H1 (cell line): Measurements from ENCODE around the gene GUCY1A2. TPM values are rescaled to one million over a fixed set of nuclear protein-coding genes. Genes with fewer than 3 reads are reported as not detected.

ENCODE experiments used
- CTCF ChIA-PET: fragments of 300-600 bp; sonication (Branson Sonifier 250); formaldehyde crosslinking; loops from one replicate; lab custom pipeline; 2021; ENCODE audit not compliant: partially characterized antibody; lab: Charles Lee
- POLR2A ChIA-PET: fragments of 300-600 bp; sonication (Branson Sonifier 250); formaldehyde crosslinking; loops from one replicate; lab custom pipeline; 2021; ENCODE audit warnings: inconsistent platforms; ENCODE audit not compliant: partially characterized antibody; lab: Charles Lee
- DNase-seq, 2 experiments: peaks; one replicate each; pipeline versions ENCODE4 v3.0.0 to v3.0.0-alpha.2; 2010 to 2022; ENCODE audit warnings: low spot score in 2 of 2, low read depth in 1 of 2, mixed read lengths in 1 of 2
- FAIRE-seq: peaks from 2 replicates; lab custom pipeline; 2011; peaks lifted over from hg19 to GRCh38; lab: Jason Lieb, UNC
- H2AFZ ChIP-seq: 2 replicates; pipeline ENCODE4 v1.8.1; 2012; ENCODE audit warnings: low read length, inconsistent platforms
- H2AK5ac ChIP-seq: 2 replicates; pipeline ENCODE4 v1.6.1; 2013; ENCODE audit warnings: low read depth, low read length
- H2BK120ac ChIP-seq: replicated peaks from 2 replicates; pipeline ENCODE3; 2013; ENCODE audit warnings: low read depth, low read length, inconsistent platforms
- H2BK12ac ChIP-seq: 2 replicates; pipeline ENCODE4 v1.6.1; 2013; ENCODE audit warnings: low read depth, low read length
- H2BK15ac ChIP-seq: 2 replicates; pipeline ENCODE4 v1.6.1; 2013; ENCODE audit warnings: low read length
- H2BK20ac ChIP-seq: 2 replicates; pipeline ENCODE4 v1.6.1; 2013; ENCODE audit warnings: low read length
- H2BK5ac ChIP-seq: 2 replicates; pipeline ENCODE4 v1.6.1; 2013; ENCODE audit warnings: low read depth, low read length
- H3K14ac ChIP-seq: 2 replicates; pipeline ENCODE4 v1.6.1; 2013; ENCODE audit warnings: inconsistent platforms; ENCODE audit not compliant: insufficient read length
- H3K18ac ChIP-seq: 2 replicates; pipeline ENCODE4 v1.6.1; 2013; ENCODE audit warnings: low read length; ENCODE audit errors: extremely low read depth
- H3K23ac ChIP-seq: 2 replicates; pipeline ENCODE4 v1.6.1; 2013; ENCODE audit warnings: inconsistent platforms; ENCODE audit not compliant: insufficient read length
- H3K23me2 ChIP-seq: 2 replicates; pipeline ENCODE4 v1.6.1; 2013; ENCODE audit warnings: low read depth, low read length
- H3K27ac ChIP-seq: 2 replicates; pipeline ENCODE4 v1.6.1; 2011; ENCODE audit warnings: low read depth, low read length, inconsistent platforms
- H3K27me3 ChIP-seq, 4 experiments: replicated peaks in 1 of 4; 1 replicate in 1 of 4; 2 replicates in 3 of 4; pipeline versions ENCODE4 v1.6.1 to v1.8.1; 2011 to 2013; ENCODE audit warnings: low read length in 3 of 4, mild to moderate bottlenecking in 3 of 4, inconsistent platforms in 2 of 4, mixed read lengths in 2 of 4, moderate library complexity in 1 of 4; ENCODE audit not compliant: control insufficient read depth in 3 of 4, insufficient read depth in 3 of 4; ENCODE audit errors: extremely low read depth in 1 of 4
- H3K36me3 ChIP-seq, 4 experiments: 2 replicates each; pipeline versions ENCODE4 v1.6.1 to v1.8.1; 2011 to 2013; ENCODE audit warnings: mild to moderate bottlenecking in 4 of 4, low read length in 3 of 4, moderate library complexity in 2 of 4, control low read depth in 1 of 4, inconsistent platforms in 1 of 4; ENCODE audit not compliant: insufficient read depth in 4 of 4, control insufficient read depth in 2 of 4
- H3K4ac ChIP-seq: replicated peaks from 2 replicates; pipeline ENCODE3; 2013; ENCODE audit warnings: low read length, low read depth, mixed read lengths, inconsistent platforms; ENCODE audit not compliant: insufficient read length
- H3K4me1 ChIP-seq, 4 experiments: replicated peaks in 1 of 4; 1 replicate in 1 of 4; 2 replicates in 3 of 4; pipeline versions ENCODE4 v1.6.1 to v1.8.1; 2011 to 2013; ENCODE audit warnings: low read length in 3 of 4, inconsistent platforms in 2 of 4, mixed read lengths in 1 of 4; ENCODE audit not compliant: insufficient read depth in 4 of 4, control insufficient read depth in 3 of 4
- H3K4me2 ChIP-seq, 2 experiments: 2 replicates each; pipeline versions ENCODE4 v1.6.1 to v1.8.1; 2011 to 2013; ENCODE audit warnings: low read depth in 2 of 2, low read length in 2 of 2, control low read depth in 1 of 2, inconsistent platforms in 1 of 2, mild to moderate bottlenecking in 1 of 2; ENCODE audit not compliant: insufficient read depth in 1 of 2
- H3K4me3 ChIP-seq, 4 experiments: fragments of 200-600, 300-600 bp in 1 of 4; sonication (generic), shearing (Covaris generic), sonication (Bioruptor Twin) in 1 of 4; 2 replicates each; pipeline versions ENCODE4 v1.5.1 to v1.8.1; 2011 to 2016; ENCODE audit warnings: low read length in 4 of 4, low read depth in 3 of 4, control low read depth in 2 of 4, inconsistent platforms in 2 of 4, mild to moderate bottlenecking in 2 of 4, mixed read lengths in 1 of 4, moderate library complexity in 1 of 4; ENCODE audit not compliant: insufficient read depth in 2 of 4; ENCODE audit errors: extremely low read depth in 1 of 4
- H3K56ac ChIP-seq: replicated peaks from 2 replicates; pipeline ENCODE3; 2013; ENCODE audit warnings: low read depth, mild to moderate bottlenecking, mixed read lengths, low read length, inconsistent platforms; ENCODE audit not compliant: insufficient read length
- H3K79me1 ChIP-seq: 2 replicates; pipeline ENCODE4 v1.6.1; 2013; ENCODE audit warnings: low read depth, low read length, control low read depth
- H3K79me2 ChIP-seq, 2 experiments: 2 replicates each; pipeline versions ENCODE4 v1.6.1 to v1.8.1; 2012 to 2013; ENCODE audit warnings: low read length in 2 of 2, mild to moderate bottlenecking in 2 of 2, inconsistent platforms in 1 of 2; ENCODE audit not compliant: insufficient read depth in 2 of 2, control insufficient read depth in 1 of 2
- H3K9ac ChIP-seq, 4 experiments: replicated peaks in 1 of 4; 1 replicate in 1 of 4; 2 replicates in 3 of 4; pipeline versions ENCODE4 v1.6.1 to v1.8.1; 2011 to 2013; ENCODE audit warnings: low read depth in 3 of 4, low read length in 3 of 4, control low read depth in 2 of 4, mild to moderate bottlenecking in 2 of 4, moderate library complexity in 2 of 4, inconsistent platforms in 1 of 4; ENCODE audit errors: extremely low read depth in 1 of 4
- H3K9me3 ChIP-seq, 2 experiments: 2 replicates each; pipeline versions ENCODE4 v1.6.1 to v1.8.1; 2012 to 2013; ENCODE audit warnings: mild to moderate bottlenecking in 2 of 2, moderate library complexity in 2 of 2, control low read depth in 1 of 2, inconsistent platforms in 1 of 2, low read depth in 1 of 2, low read length in 1 of 2, mixed read lengths in 1 of 2; ENCODE audit not compliant: insufficient read depth in 2 of 2
- H4K20me1 ChIP-seq, 2 experiments: replicated peaks in 1 of 2; 2 replicates each; pipeline versions ENCODE3 to v1.8.1; 2011 to 2013; ENCODE audit warnings: inconsistent platforms in 2 of 2, low read length in 2 of 2, mild to moderate bottlenecking in 1 of 2; ENCODE audit not compliant: insufficient read depth in 2 of 2, control insufficient read depth in 1 of 2
- H4K5ac ChIP-seq: 2 replicates; pipeline ENCODE4 v1.6.1; 2013; ENCODE audit warnings: low read length, low read depth, mixed read lengths, inconsistent platforms; ENCODE audit not compliant: insufficient read length
- H4K8ac ChIP-seq: 2 replicates; pipeline ENCODE4 v1.8.0; 2013; ENCODE audit warnings: mild to moderate bottlenecking, moderate library complexity, low read length, inconsistent platforms; ENCODE audit not compliant: insufficient read depth; ENCODE audit errors: extremely low read depth
- H4K91ac ChIP-seq: replicated peaks from 2 replicates; pipeline ENCODE3; 2013; ENCODE audit warnings: low read length, mixed read lengths, inconsistent platforms; ENCODE audit not compliant: insufficient read length
- BACH1 ChIP-seq: IDR thresholded peaks from 2 replicates; pipeline ENCODE4 v1.6.1; 2012; ENCODE audit warnings: low read length, improper control_type of control experiment
- EGR1 ChIP-seq: IDR thresholded peaks from 2 replicates; pipeline ENCODE4 v1.6.1; 2011; ENCODE audit warnings: low read depth, low read length, borderline replicate concordance
- WGBS, 2 experiments: shearing (Covaris generic) in 1 of 2; methylation state at CpG; one replicate each; pipeline versions ENCODE4 v1.1.6 to v1.1.7; 2013 to 2015; ENCODE audit warnings: low lambda C conversion rate in 2 of 2, mixed read lengths in 2 of 2, inconsistent platforms in 1 of 2, low coverage in 1 of 2, missing lambda C conversion rate in 1 of 2; ENCODE audit not compliant: insufficient replicate concordance in 2 of 2, insufficient coverage in 1 of 2, insufficient read length in 1 of 2; ENCODE audit errors: extremely low coverage in 1 of 2, missing lambda C conversion rate in 1 of 2; 5-methylcytosine and 5-hydroxymethylcytosine counted together
- polyA plus RNA-seq, 7 experiments: library from polyadenylated mRNA; depleted of rRNA in 3 of 7; stranded (reverse) in 5 of 7; unstranded in 2 of 7; fragments of >200 nt in 5 of 7; fragments of 200-250 nt in 2 of 7; gene quantifications; 1 replicate in 5 of 7; 2 replicates in 1 of 7; 4 replicates in 1 of 7; pipeline versions ENCODE4 v1.2.1 to v1.2.3, GENCODE V29; 2011 to 2013; ENCODE audit warnings: missing spikeins in 2 of 7, mixed read lengths in 2 of 7
- total RNA-seq: library from RNA; stranded (reverse); fragmentation: NEBNext Ultra II Directional; extraction: Animal tissue kit (Norgen Biotek cat#: 25700); gene quantifications from 2 replicates; pipeline ENCODE4 v1.2.1, GENCODE V29; 2021

Gene GUCY1A2
- total and polyA plus RNA-seq, 2 of the 8 experiments (the other 6 are each of a cell fraction or from before 2014, with no cell fraction given) = 0.11 to 1.9 TPM

DNA sequence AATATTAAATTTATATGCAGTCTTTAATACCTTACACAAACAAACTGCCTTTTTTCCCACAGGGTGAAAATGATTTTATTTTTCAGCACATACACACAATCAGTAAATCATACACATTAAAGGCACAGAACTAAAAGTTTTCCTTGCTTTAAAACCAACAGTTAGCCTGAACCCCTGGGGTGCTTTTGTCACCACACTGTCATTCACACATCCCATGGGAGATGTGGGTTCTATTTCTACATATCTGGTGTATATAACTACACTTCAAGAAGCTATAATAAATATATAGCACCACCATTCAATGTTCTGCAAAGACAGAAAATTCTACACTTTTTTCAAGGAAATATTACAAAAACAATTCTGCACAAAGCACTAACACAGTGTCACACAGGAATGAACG is 197.0 kb downstream of the GUCY1A2 start:
- no peak overlapping the region for H3K4me3 ChIP-seq
- no peaks in the 10 kb centered on the region for H3K36me3 ChIP-seq
- H3K4me2 ChIP-seq = no peak overlapping the region
- H2AK5ac ChIP-seq = no peak overlapping the region
- no peak overlapping the region for H4K5ac ChIP-seq
- POLR2A ChIA-PET = no interaction called here
- FAIRE-seq (no peak), DNase-seq (no peak)
- H3K27me3 ChIP-seq = no peaks in the 10 kb centered on the region
- no peak overlapping the region for H3K14ac ChIP-seq
- CTCF ChIA-PET = no interaction called here
- no peak overlapping the region for H3K4ac ChIP-seq
- no peak overlapping the region for H4K8ac ChIP-seq
- no peak overlapping the region for H2BK5ac ChIP-seq
- H2BK20ac ChIP-seq = no peak overlapping the region
- H3K4me1 ChIP-seq = peaks cover 0 to 3% (median 0%) of the 10 kb centered on the region in 4 experiments; a peak in 1 of 7 replicates
- H4K91ac ChIP-seq = no peak overlapping the region
- no peak overlapping the region for H3K23ac ChIP-seq
- H3K9me3 ChIP-seq = no peaks in the 10 kb centered on the region
- no peak for TF ChIP-seq EGR1
- TF ChIP-seq BACH1 = no peak
- H4K20me1 ChIP-seq = no peaks in the 10 kb centered on the region
- no peaks in the 10 kb centered on the region for H3K79me1 ChIP-seq
- H2BK15ac ChIP-seq = no peak overlapping the region
- H3K27ac ChIP-seq = no peak overlapping the region
- no peak overlapping the region for H3K56ac ChIP-seq
- H2BK12ac ChIP-seq = no peak overlapping the region
- no peaks in the 10 kb centered on the region for H3K79me2 ChIP-seq
- no peak overlapping the region for H3K18ac ChIP-seq
- 100% methylated on average over 1 of the region's 1 CpG; no CpG with 5 or more reads in 1 of the 2 experiments for WGBS, 2 experiments
- no peak overlapping the region for H2BK120ac ChIP-seq
- H3K9ac ChIP-seq = no peak overlapping the region
- no peaks in the 10 kb centered on the region for H3K23me2 ChIP-seq
- no peak overlapping the region for H2AFZ ChIP-seq
